SJCRH30 (cell line): ENCODE data around the gene CREM. TPM values are rescaled to one million over a fixed set of nuclear protein-coding genes. Genes with fewer than 3 reads are reported as not detected.
A peak's percentile ranks its signal among the peaks of the same experiment; 100 is the strongest.

Experiments
- DNase-seq, 2 experiments: peaks; one replicate each; pipeline ENCODE4 v3.0.0-alpha.2; 2015 to 2020
- H3K27ac ChIP-seq: fragments of 250-450 bp; sonication (Bioruptor Pico); 2 replicates; pipeline ENCODE4 v1.5.1; 2020; ENCODE audit warnings: mild to moderate bottlenecking, moderate library complexity
- H3K27me3 ChIP-seq: fragments of 250-450 bp; sonication (Bioruptor Pico); 2 replicates; pipeline ENCODE4 v1.5.1; 2020; ENCODE audit warnings: mild to moderate bottlenecking, moderate library complexity
- H3K36me3 ChIP-seq: fragments of 250-450 bp; sonication (Bioruptor Pico); 2 replicates; pipeline ENCODE4 v1.5.1; 2020; ENCODE audit warnings: mild to moderate bottlenecking, moderate library complexity
- H3K4me1 ChIP-seq: fragments of 250-450 bp; sonication (Bioruptor Pico); 2 replicates; pipeline ENCODE4 v1.5.1; 2020; ENCODE audit warnings: mild to moderate bottlenecking, moderate library complexity
- H3K4me3 ChIP-seq: fragments of 250-450 bp; sonication (Bioruptor Pico); 2 replicates; pipeline ENCODE4 v1.5.1; 2020; ENCODE audit warnings: mild to moderate bottlenecking, moderate library complexity
- H3K9me3 ChIP-seq: fragments of 250-450 bp; sonication (Bioruptor Pico); replicated peaks from 2 replicates; pipeline ENCODE4 v1.5.1; 2020; ENCODE audit warnings: mild to moderate bottlenecking, moderate library complexity
- total RNA-seq: library from RNA; depleted of rRNA; stranded (reverse); fragments of >200 nt; shearing (Covaris generic); gene quantifications from 2 replicates; pipeline ENCODE4 v1.2.3, GENCODE V29; 2014; rRNA removed

CREM gene
- total RNA-seq, 1 experiment from 2014 or later, result 30.4 TPM

- Histone ChIP-seq H3K27ac (no peak overlapping the region), H3K9me3 (no peaks in the 10 kb centered on the region), H3K36me3 (no peaks in the 10 kb centered on the region), H3K4me1 (no peaks in the 10 kb centered on the region), H3K4me3 (no peak overlapping the region), H3K27me3 (no peaks in the 10 kb centered on the region)
- DNase-seq, result peak in 1 of 2 experiments; percentile 37
These were observed 110.1 kb downstream of the CREM start for GRCh38 chr10:35236739-35237138.

DNA sequence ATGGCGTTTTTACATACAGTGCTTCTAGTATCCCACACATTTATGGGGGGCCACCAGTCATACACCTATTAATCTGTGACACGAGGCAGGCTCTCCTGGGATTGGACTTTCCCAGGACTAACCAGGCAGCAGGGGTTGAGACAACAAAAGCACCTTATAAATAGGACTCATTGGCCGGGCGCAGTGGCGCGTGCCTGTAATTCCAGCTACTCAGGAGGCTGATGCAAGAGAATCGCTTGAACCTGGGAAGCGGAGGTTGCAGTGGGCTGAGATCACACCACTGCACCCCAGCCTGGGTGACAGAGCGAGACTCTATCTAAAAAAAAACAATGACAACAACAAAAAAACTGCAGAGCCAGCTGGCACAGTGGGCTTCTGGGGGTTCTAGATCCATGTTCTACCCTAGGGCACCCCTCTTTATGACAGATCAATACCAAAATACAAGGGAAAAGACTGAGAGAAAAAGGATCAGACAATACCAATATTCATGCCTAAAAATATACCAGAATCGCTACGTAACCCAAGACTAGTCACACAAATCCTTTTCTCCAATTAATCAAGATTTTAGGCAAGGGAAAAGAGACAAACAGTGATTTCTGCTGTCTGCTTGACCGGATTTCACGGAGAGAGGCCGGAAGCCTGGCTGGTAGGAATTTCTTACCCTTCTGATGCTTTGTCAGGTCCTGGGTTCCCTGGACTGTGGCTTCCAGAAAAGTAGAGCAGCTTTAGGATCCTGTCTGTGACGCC, 111.3 kb downstream of the CREM start:
- Histone ChIP-seq H3K4me3 (no peak overlapping the region), H3K9me3 (no peaks in the 10 kb centered on the region), H3K27ac (no peak overlapping the region), H3K36me3 (no peaks in the 10 kb centered on the region), H3K27me3 (no peaks in the 10 kb centered on the region), H3K4me1 (no peaks in the 10 kb centered on the region)
- DNase-seq, result no peak

DNA sequence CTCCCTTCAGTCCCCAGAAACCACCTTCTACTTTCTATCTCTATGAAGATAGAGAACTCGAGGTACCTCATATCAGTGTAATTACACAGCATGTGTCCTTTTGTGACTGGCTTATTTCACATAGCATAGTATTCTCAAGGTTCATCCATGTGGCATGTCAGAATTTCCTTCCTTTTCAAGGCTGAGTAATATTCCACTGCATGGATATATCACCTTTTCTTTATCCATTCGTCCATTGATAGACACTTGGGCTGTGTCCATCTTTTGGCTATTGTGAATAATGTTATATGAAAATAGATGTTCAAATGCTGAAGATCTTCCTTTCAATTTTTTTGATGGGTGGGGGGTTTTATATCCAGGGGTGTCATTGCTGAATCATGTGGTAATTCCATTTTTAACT, 117.9 kb downstream of the CREM start:
- Histone ChIP-seq H3K4me1 (no peaks in the 10 kb centered on the region), H3K4me3 (no peak overlapping the region), H3K9me3 (no peaks in the 10 kb centered on the region; the same call in 1 of the 2 replicates), H3K36me3 (no peaks in the 10 kb centered on the region), H3K27me3 (no peaks in the 10 kb centered on the region), H3K27ac (no peak overlapping the region)
- no peak for DNase-seq

- Histone ChIP-seq H3K9me3 (no peaks in the 10 kb centered on the region; the same call in 1 of the 2 replicates), H3K36me3 (no peaks in the 10 kb centered on the region), H3K27ac (no peak overlapping the region), H3K4me1 (no peaks in the 10 kb centered on the region), H3K27me3 (no peaks in the 10 kb centered on the region), H3K4me3 (no peak overlapping the region)
- no peak for DNase-seq
These were observed 120.2 kb downstream of the CREM start for GRCh38 chr10:35246770-35247343.

DNA sequence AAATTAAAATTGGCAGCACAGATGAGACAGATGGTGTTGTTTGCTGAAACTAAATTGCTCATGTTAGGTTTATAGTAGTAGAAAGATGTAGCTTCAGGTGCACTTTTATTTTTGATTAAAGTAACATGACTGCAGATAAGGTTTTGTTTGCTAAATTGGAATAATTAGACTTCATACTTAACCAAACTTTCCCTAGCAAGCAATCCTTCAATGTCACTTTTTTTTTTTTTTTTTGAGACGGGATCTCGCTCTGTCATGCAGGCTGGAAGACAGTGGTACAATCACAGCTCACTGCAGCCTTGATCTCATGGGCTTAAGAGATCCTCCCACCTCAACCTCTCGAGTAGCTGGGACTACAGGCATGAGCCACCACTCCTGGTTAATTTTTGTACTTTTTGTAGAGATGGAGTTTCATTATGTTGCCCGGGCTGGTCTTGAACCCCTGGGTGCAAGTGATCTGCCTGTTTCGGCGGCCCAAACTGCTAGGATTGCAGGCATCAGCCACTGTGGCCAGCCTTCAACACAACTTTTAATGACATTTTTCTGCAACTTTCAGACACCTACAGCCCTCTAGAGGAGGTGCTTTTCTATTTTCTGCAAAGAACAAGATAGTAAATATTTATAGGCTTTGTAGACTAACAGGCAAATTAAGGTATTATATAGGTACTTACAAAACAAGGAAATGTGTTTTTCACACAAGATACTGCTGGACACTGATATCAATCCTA, 124.9 kb downstream of the CREM start:
- Histone ChIP-seq H3K27me3 (no peaks in the 10 kb centered on the region), H3K36me3 (no peaks in the 10 kb centered on the region), H3K4me3 (no peak overlapping the region), H3K4me1 (no peaks in the 10 kb centered on the region), H3K9me3 (no peaks in the 10 kb centered on the region), H3K27ac (no peak overlapping the region)
- DNase-seq, result no peak

GRCh38 chr10:35257057-35257983, 130.7 kb downstream of the CREM start:
- Histone ChIP-seq H3K27me3 (no peaks in the 10 kb centered on the region), H3K9me3 (0 out of 2 replicates have a peak, but pooled peaks cover 8% of the 10 kb centered on the region), H3K27ac (no peak overlapping the region), H3K36me3 (no peaks in the 10 kb centered on the region), H3K4me3 (no peak overlapping the region), H3K4me1 (no peaks in the 10 kb centered on the region)
- no peak for DNase-seq

- no peaks in the 10 kb centered on the region for H3K27me3 ChIP-seq
- DNase-seq, result peak; percentile 11 to 36
- no peaks in the 10 kb centered on the region for H3K4me1 ChIP-seq
- 0 out of 2 replicates have a peak, but pooled peaks cover 8% of the 10 kb centered on the region for H3K9me3 ChIP-seq
- H3K27ac ChIP-seq, result no peak overlapping the region
- H3K4me3 ChIP-seq, result no peak overlapping the region
- H3K36me3 ChIP-seq, result no peaks in the 10 kb centered on the region
These were observed 133.2 kb downstream of the CREM start for GRCh38 chr10:35259769-35260397.

- Histone ChIP-seq H3K4me3 (no peak overlapping the region), H3K9me3 (0 out of 2 replicates have a peak, but pooled peaks cover 7% of the 10 kb centered on the region), H3K36me3 (no peaks in the 10 kb centered on the region), H3K27ac (no peak overlapping the region), H3K4me1 (no peaks in the 10 kb centered on the region), H3K27me3 (no peaks in the 10 kb centered on the region)
- no peak for DNase-seq
These were observed 135.8 kb downstream of the CREM start for GRCh38 chr10:35262436-35262835.

Other genes with a start within 250 kb of the CREM start
- 46.7 and 51.4 TPM in 2 replicates for gene CUL2, start 36.5 kb upstream of the CREM start, total RNA-seq
- 42.6 and 47.2 TPM in 2 replicates for gene CCNY, start 209.7 kb downstream of the CREM start, total RNA-seq